ENCODE measurements around the gene CRYAB.

CRYAB gene

DNA sequence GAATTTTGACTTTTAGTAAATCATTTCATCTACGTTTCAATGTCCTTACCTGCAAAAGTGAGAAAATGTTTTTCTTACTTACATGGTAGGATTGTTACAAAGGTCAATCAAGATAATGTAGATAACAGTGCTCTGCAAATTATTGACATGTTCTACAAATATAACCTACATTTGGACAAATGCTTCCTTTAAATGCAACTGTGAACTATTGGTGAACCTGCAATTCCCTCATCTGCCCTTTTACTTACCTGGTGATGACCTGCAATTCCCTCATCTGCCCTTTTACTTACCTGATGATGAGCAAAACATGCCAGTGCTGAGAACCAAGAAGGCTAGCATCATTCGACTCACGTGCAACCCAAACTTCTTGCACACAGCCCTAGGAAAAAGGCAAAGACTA is 51.3 kb downstream of the CRYAB start:
- no peak for TF ChIP-seq POLR2A (IDR thresholded peaks at IDR 0.05; ENCODE audit: low read length)
- TF ChIP-seq GATA1 (IDR thresholded peaks at IDR 0.05; ENCODE audit: low read depth, low read length), result no peak
- DNase-seq, result no peak

All from erythroblast (primary cell).